Muscle of leg (tissue), 11 donors: ENCODE measurements around the gene TCHP. TPM values are rescaled to one million over a fixed set of nuclear protein-coding genes. Genes with fewer than 3 reads are reported as not detected.

Experiments used
- DNase-seq: peaks from one replicate; pipeline ENCODE4 v3.0.0; 2013
- H3K27ac ChIP-seq: one replicate; pipeline ENCODE4 v1.5.1; 2013; ENCODE audit warnings: mild to moderate bottlenecking, low read length, control low read depth
- H3K27me3 ChIP-seq: one replicate; pipeline ENCODE4 v1.6.1; 2013; ENCODE audit warnings: low read length; ENCODE audit not compliant: control insufficient read depth, insufficient read depth
- H3K36me3 ChIP-seq: one replicate; pipeline ENCODE4 v1.6.1; 2013; ENCODE audit warnings: low read length; ENCODE audit not compliant: control insufficient read depth, insufficient read depth
- H3K4me1 ChIP-seq: one replicate; pipeline ENCODE4 v1.6.1; 2013; ENCODE audit warnings: low read length; ENCODE audit not compliant: control insufficient read depth, insufficient read depth
- H3K4me3 ChIP-seq: one replicate; pipeline ENCODE4 v1.5.1; 2013; ENCODE audit warnings: low read length, control low read depth
- H3K9me3 ChIP-seq: replicated peaks from 2 replicates; pipeline ENCODE4 v1.6.1; 2013; ENCODE audit warnings: low read depth, low read length; ENCODE audit not compliant: control insufficient read depth
- WGBS: methylation state at CpG from one replicate; pipeline ENCODE4 v1.1.5; 2013; ENCODE audit warnings: missing lambda C conversion rate; ENCODE audit not compliant: insufficient coverage; 5-methylcytosine and 5-hydroxymethylcytosine counted together
- polyA plus RNA-seq, 8 donors: library from polyadenylated mRNA; unstranded; fragments of 120-200 nt; gene quantifications; one replicate each; pipeline versions ENCODE4 v1.2.1 to v1.2.3, GENCODE V29; 2013; ENCODE audit warnings: inconsistent platforms in 1 of 8, low replicate concordance in 1 of 8; ENCODE audit not compliant: insufficient read length in 8 of 8, insufficient read depth in 1 of 8
- total RNA-seq: library from RNA; stranded (reverse); fragments of 120-200 nt; gene quantifications from one replicate; pipeline ENCODE4 v1.2.4, GENCODE V29; 2013

TCHP gene
- total and polyA plus RNA-seq, 9 donors = 9.9 to 27.0 (median 23.4) TPM

- H3K9me3 ChIP-seq = no peaks in the 10 kb centered on the region
- peaks cover 4% of the 10 kb centered on the region for H3K36me3 ChIP-seq
- WGBS = 83% methylated on average over 1 of the region's 3 CpGs
- no peak overlapping the region for H3K27ac ChIP-seq
- no peaks in the 10 kb centered on the region for H3K27me3 ChIP-seq
- H3K4me1 ChIP-seq = peaks cover 21% of the 10 kb centered on the region
- no peak for DNase-seq
- no peak overlapping the region for H3K4me3 ChIP-seq
Observed at GRCh38 chr12:109878247-109878625, 21.8 kb upstream of the TCHP start.

GRCh38 chr12:109878749-109879148 is 21.3 kb upstream of the TCHP start:
- no peaks in the 10 kb centered on the region for H3K27me3 ChIP-seq
- peaks cover 21% of the 10 kb centered on the region for H3K4me1 ChIP-seq
- DNase-seq = no peak
- no peaks in the 10 kb centered on the region for H3K9me3 ChIP-seq
- 80% methylated on average over 3 of the region's 7 CpGs for WGBS
- peaks cover 4% of the 10 kb centered on the region for H3K36me3 ChIP-seq
- H3K4me3 ChIP-seq = peak overlapping the region; percentile 67
- H3K27ac ChIP-seq = no peak overlapping the region

GRCh38 chr12:109879351-109880042 is 20.6 kb upstream of the TCHP start:
- no peaks in the 10 kb centered on the region for H3K27me3 ChIP-seq
- H3K9me3 ChIP-seq = no peaks in the 10 kb centered on the region
- peak; percentile 61 for DNase-seq
- 3% methylated on average over 6 of the region's 13 CpGs for WGBS
- H3K4me1 ChIP-seq = peaks cover 21% of the 10 kb centered on the region
- H3K4me3 ChIP-seq = peak overlapping the region; percentile 67
- H3K27ac ChIP-seq = peak overlapping the region; percentile 32
- H3K36me3 ChIP-seq = peaks cover 4% of the 10 kb centered on the region

GRCh38 chr12:109880043-109880931 is 19.8 kb upstream of the TCHP start, which contains the start of gene GLTP:
TSS of gene GLTP (minus strand) at chr12:109880541. CDS start at chr12:109880374, 167 bp downstream.
- peak within 1 kb of the TSS; percentile 67 for H3K4me3 ChIP-seq
- peak within 1 kb of the TSS; percentile 32 for H3K27ac ChIP-seq
- WGBS = under 1% methylated on average over 90 of the region's 92 CpGs
- no peaks in the 10 kb centered on the region for H3K9me3 ChIP-seq
- DNase-seq = peak; percentile 95
- peaks cover 4% of the 10 kb centered on the region for H3K36me3 ChIP-seq
- no peaks in the 10 kb centered on the region for H3K27me3 ChIP-seq
- peaks cover 21% of the 10 kb centered on the region for H3K4me1 ChIP-seq

GRCh38 chr12:109880938-109881337 is 19.1 kb upstream of the TCHP start:
- no peak for DNase-seq

GRCh38 chr12:109881752-109882151 is 18.3 kb upstream of the TCHP start:
- no peak for DNase-seq
- H3K27me3 ChIP-seq = no peaks in the 10 kb centered on the region
- peaks cover 21% of the 10 kb centered on the region for H3K4me1 ChIP-seq
- 85% methylated on average over 2 of the region's 2 CpGs for WGBS
- no peaks in the 10 kb centered on the region for H3K9me3 ChIP-seq
- H3K36me3 ChIP-seq = peaks cover 4% of the 10 kb centered on the region
- no peak overlapping the region for H3K27ac ChIP-seq
- no peak overlapping the region for H3K4me3 ChIP-seq

More at GRCh38 chr12:109880938-109881337, 19.1 kb upstream of the TCHP start:
- 3% methylated on average over 9 of the region's 9 CpGs for WGBS
- no peaks in the 10 kb centered on the region for H3K27me3 ChIP-seq
- peaks cover 4% of the 10 kb centered on the region for H3K36me3 ChIP-seq
- H3K4me3 ChIP-seq = peak overlapping the region; percentile 66
- no peak overlapping the region for H3K27ac ChIP-seq
- peaks cover 21% of the 10 kb centered on the region for H3K4me1 ChIP-seq
- H3K9me3 ChIP-seq = no peaks in the 10 kb centered on the region

GRCh38 chr12:109883461-109883860 is 16.6 kb upstream of the TCHP start:
- H3K36me3 ChIP-seq = no peaks in the 10 kb centered on the region
- no peak overlapping the region for H3K27ac ChIP-seq
- no peak overlapping the region for H3K4me3 ChIP-seq
- peaks cover 19% of the 10 kb centered on the region for H3K4me1 ChIP-seq
- no peaks in the 10 kb centered on the region for H3K27me3 ChIP-seq
- no peak for DNase-seq
- 65% methylated on average over 4 of the region's 4 CpGs for WGBS
- no peaks in the 10 kb centered on the region for H3K9me3 ChIP-seq

GRCh38 chr12:109885616-109886015 is 14.5 kb upstream of the TCHP start:
- Histone ChIP-seq H3K4me1 (peaks cover 12% of the 10 kb centered on the region), H3K4me3 (no peak overlapping the region), H3K27me3 (no peaks in the 10 kb centered on the region), H3K9me3 (no peaks in the 10 kb centered on the region), H3K36me3 (no peaks in the 10 kb centered on the region), H3K27ac (no peak overlapping the region)
- 72% methylated on average over 9 of the region's 10 CpGs for WGBS
- no peak for DNase-seq

GRCh38 chr12:109888179-109889020 is 11.7 kb upstream of the TCHP start:
- Histone ChIP-seq H3K27ac (no peak overlapping the region), H3K27me3 (no peaks in the 10 kb centered on the region)
- WGBS = 57% methylated on average over 2 of the region's 12 CpGs

More at GRCh38 chr12:109888179-109889020, 11.7 kb upstream of the TCHP start:
- Histone ChIP-seq H3K9me3 (no peaks in the 10 kb centered on the region), H3K4me3 (no peak overlapping the region), H3K4me1 (peaks cover 8% of the 10 kb centered on the region), H3K36me3 (no peaks in the 10 kb centered on the region)
- DNase-seq = peak; percentile 15
